ENCODE results near the gene SPANXC.

DNA sequence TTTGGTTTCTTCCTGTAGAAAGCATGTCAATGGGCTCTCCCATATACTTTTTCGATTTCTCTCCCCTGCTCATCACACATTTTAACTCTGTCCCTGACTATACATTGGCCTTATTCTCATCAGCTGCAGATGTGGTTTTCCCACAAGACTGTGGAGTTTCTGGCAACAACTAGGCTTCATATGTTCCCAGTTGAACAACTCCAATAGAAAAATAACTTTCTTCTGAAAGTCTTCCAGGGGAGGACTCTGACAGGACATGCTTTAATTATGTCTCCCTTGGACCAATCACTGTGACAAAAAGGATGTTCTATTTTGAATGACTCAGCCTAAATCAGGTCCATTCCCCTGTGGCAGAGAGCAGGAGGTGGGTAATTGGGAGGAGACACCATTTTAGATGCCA is 28.1 kb downstream of the SPANXC start:
- no peak for TF ChIP-seq ARNTL (CRISPR knock-in tag; IDR thresholded peaks at IDR 0.05; ENCODE audit: borderline replicate concordance, low read depth)
- TF ChIP-seq, protein P1, sequence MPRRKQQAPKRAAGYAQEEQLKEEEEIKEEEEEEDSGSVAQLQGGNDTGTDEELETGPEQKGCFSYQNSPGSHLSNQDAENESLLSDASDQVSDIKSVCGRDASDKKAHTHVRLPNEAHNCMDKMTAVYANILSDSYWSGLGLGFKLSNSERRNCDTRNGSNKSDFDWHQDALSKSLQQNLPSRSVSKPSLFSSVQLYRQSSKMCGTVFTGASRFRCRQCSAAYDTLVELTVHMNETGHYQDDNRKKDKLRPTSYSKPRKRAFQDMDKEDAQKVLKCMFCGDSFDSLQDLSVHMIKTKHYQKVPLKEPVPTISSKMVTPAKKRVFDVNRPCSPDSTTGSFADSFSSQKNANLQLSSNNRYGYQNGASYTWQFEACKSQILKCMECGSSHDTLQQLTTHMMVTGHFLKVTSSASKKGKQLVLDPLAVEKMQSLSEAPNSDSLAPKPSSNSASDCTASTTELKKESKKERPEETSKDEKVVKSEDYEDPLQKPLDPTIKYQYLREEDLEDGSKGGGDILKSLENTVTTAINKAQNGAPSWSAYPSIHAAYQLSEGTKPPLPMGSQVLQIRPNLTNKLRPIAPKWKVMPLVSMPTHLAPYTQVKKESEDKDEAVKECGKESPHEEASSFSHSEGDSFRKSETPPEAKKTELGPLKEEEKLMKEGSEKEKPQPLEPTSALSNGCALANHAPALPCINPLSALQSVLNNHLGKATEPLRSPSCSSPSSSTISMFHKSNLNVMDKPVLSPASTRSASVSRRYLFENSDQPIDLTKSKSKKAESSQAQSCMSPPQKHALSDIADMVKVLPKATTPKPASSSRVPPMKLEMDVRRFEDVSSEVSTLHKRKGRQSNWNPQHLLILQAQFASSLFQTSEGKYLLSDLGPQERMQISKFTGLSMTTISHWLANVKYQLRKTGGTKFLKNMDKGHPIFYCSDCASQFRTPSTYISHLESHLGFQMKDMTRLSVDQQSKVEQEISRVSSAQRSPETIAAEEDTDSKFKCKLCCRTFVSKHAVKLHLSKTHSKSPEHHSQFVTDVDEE (CRISPR knock-in tag; IDR thresholded peaks at IDR 0.05), result no peak
- no peak for TF ChIP-seq ZC3H10 (CRISPR knock-in tag; IDR thresholded peaks at IDR 0.05)
